DND-41 (cell line): ENCODE data around the gene MYCN.

Experiments used
- ATAC-seq: fragments of 200-7000 bp; cut with Tn5 transposase; 3 replicates; pipeline ENCODE4 v1.9.1; 2021; ENCODE audit warnings: low read depth; ENCODE audit not compliant: insufficient read depth
- DNase-seq: peaks from one replicate; pipeline ENCODE4 v3.0.0-alpha.2; 2020
- H2AFZ ChIP-seq: 2 replicates; pipeline ENCODE4 v1.6.0; 2012; ENCODE audit warnings: low read depth, low read length
- H3K27ac ChIP-seq: 2 replicates; pipeline ENCODE4 v1.5.1; 2012; ENCODE audit warnings: low read length, inconsistent platforms
- H3K27me3 ChIP-seq: fragments of 200-600 bp; sonication (generic); 2 replicates; pipeline ENCODE4 v1.6.0; 2012; ENCODE audit warnings: low read length, mild to moderate bottlenecking, inconsistent platforms; ENCODE audit not compliant: insufficient read depth, poor library complexity
- H3K36me3 ChIP-seq: 2 replicates; pipeline ENCODE4 v1.5.1; 2012; ENCODE audit warnings: low read length, inconsistent platforms; ENCODE audit not compliant: insufficient read depth
- H3K4me1 ChIP-seq: 2 replicates; pipeline ENCODE4 v1.5.1; 2012; ENCODE audit warnings: mild to moderate bottlenecking, low read length; ENCODE audit not compliant: insufficient read depth
- H3K4me2 ChIP-seq: 2 replicates; pipeline ENCODE4 v1.6.0; 2012; ENCODE audit warnings: mild to moderate bottlenecking, moderate library complexity, low read length, inconsistent platforms; ENCODE audit not compliant: insufficient read depth
- H3K4me3 ChIP-seq, 2 experiments: fragments of 200-600 bp in 1 of 2; shearing (Covaris generic) in 1 of 2; 2 replicates each; pipeline ENCODE4 v1.5.1; 2012 to 2016; ENCODE audit warnings: inconsistent platforms in 2 of 2, low read length in 2 of 2, mild to moderate bottlenecking in 2 of 2, low read depth in 1 of 2, moderate library complexity in 1 of 2
- H3K79me2 ChIP-seq: 2 replicates; pipeline ENCODE4 v1.6.0; 2012; ENCODE audit warnings: low read length, inconsistent platforms; ENCODE audit not compliant: insufficient read depth
- H3K9ac ChIP-seq: 2 replicates; pipeline ENCODE4 v1.6.0; 2012; ENCODE audit warnings: low read depth, mild to moderate bottlenecking, inconsistent platforms, low read length, moderate library complexity
- H3K9me3 ChIP-seq: 2 replicates; pipeline ENCODE4 v1.5.1; 2012; ENCODE audit warnings: low read length, moderate library complexity, mild to moderate bottlenecking, inconsistent platforms; ENCODE audit not compliant: insufficient read depth, severe bottlenecking
- H4K20me1 ChIP-seq: 2 replicates; pipeline ENCODE4 v1.6.0; 2012; ENCODE audit warnings: low read length; ENCODE audit not compliant: insufficient read depth
- EZH2 ChIP-seq: IDR thresholded peaks from 3 replicates; pipeline ENCODE4 v1.6.1; 2012; ENCODE audit warnings: borderline replicate concordance, low read depth, mild to moderate bottlenecking, moderate library complexity, low read length, inconsistent platforms; ENCODE audit not compliant: severe bottlenecking
- TF ChIP-seq, protein P1 (sequence below): IDR thresholded peaks from 2 replicates; pipeline ENCODE4 v1.5.1; 2012; ENCODE audit warnings: borderline replicate concordance, low read length, moderate library complexity, mild to moderate bottlenecking; ENCODE audit not compliant: poor library complexity, severe bottlenecking; ENCODE audit errors: extremely low read depth

The MYCN gene

DNA sequence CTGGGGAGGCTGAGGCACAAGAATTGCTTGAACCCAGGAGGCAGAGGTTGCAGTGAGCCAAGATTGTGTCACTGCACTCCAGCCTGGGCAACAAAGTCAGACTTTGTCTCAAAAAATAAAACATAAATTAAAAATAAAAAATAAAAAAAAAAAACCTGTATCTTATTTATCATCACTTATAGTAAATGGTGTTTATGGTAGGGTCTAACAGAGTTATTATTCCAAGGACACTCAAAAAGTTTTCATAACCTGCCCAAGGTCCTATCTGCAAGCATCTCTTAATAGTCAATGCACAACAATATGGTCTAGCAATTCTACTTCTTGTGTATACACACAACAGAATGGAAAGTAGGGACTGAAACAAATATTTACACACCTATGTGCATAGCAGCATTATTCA lies 47.3 kb upstream of the MYCN start:
- Histone ChIP-seq H2AFZ (no peak overlapping the region), H3K4me1 (no peaks in the 10 kb centered on the region), H3K4me3 (no peak overlapping the region), H3K4me2 (no peak overlapping the region), H3K79me2 (no peaks in the 10 kb centered on the region), H3K36me3 (no peaks in the 10 kb centered on the region), H3K27ac (no peak overlapping the region), H3K9me3 (peaks cover 9% of the 10 kb centered on the region), H4K20me1 (no peaks in the 10 kb centered on the region), H3K9ac (no peak overlapping the region), H3K27me3 (no peaks in the 10 kb centered on the region)
- DNase-seq, result no peak
- no peak for ATAC-seq
- TF ChIP-seq, protein P1, sequence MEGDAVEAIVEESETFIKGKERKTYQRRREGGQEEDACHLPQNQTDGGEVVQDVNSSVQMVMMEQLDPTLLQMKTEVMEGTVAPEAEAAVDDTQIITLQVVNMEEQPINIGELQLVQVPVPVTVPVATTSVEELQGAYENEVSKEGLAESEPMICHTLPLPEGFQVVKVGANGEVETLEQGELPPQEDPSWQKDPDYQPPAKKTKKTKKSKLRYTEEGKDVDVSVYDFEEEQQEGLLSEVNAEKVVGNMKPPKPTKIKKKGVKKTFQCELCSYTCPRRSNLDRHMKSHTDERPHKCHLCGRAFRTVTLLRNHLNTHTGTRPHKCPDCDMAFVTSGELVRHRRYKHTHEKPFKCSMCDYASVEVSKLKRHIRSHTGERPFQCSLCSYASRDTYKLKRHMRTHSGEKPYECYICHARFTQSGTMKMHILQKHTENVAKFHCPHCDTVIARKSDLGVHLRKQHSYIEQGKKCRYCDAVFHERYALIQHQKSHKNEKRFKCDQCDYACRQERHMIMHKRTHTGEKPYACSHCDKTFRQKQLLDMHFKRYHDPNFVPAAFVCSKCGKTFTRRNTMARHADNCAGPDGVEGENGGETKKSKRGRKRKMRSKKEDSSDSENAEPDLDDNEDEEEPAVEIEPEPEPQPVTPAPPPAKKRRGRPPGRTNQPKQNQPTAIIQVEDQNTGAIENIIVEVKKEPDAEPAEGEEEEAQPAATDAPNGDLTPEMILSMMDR, result no peak
- TF ChIP-seq EZH2, result no peak

DNA sequence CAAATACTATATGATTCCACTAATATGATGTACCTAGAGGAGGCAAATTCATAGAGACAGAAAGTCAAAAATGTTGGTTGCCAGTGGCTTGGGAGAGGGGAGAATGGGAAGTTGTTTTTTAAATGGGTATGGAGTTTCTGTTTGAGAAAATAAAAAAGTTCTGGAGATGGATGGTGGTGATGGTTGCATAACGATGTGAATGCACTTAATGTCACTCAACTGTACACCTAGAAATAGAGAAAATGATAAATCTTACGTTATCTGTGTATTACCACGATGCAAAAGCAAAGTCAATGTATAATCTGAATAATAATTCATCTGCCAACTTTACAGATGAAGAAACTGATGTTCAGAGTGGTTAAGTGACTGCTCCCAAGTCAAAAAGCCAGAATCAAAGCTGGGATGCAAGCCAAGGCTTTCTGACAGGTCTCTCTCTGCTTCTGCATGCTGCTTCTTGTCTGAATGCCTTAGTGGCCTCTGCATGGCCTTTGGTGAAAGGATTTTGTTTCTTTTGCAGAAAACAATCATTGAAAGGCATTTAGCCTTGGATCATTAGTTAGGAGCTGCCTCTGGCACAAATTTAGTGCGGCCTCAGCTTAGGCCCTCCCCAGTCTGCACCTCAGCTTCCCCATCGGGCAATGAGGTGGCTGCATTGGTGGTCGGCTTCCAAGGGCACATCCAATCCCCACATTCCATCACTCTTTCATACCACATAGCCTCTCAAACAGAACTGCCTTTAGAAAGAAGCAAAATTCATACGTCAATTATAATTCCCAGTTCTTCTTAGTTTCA lies 46.5 kb upstream of the MYCN start:
- no peaks in the 10 kb centered on the region for H3K79me2 ChIP-seq
- no peaks in the 10 kb centered on the region for H3K27me3 ChIP-seq
- H3K4me2 ChIP-seq, result no peak overlapping the region
- TF ChIP-seq, protein P1, result no peak
- TF ChIP-seq EZH2, result no peak
- H3K9me3 ChIP-seq, result peaks cover 12% of the 10 kb centered on the region
- H2AFZ ChIP-seq, result no peak overlapping the region
- H3K9ac ChIP-seq, result no peak overlapping the region
- ATAC-seq (no peak), DNase-seq (no peak)
- H3K36me3 ChIP-seq, result no peaks in the 10 kb centered on the region
- no peak overlapping the region for H3K27ac ChIP-seq
- H3K4me3 ChIP-seq, result no peak overlapping the region
- H4K20me1 ChIP-seq, result no peaks in the 10 kb centered on the region
- no peaks in the 10 kb centered on the region for H3K4me1 ChIP-seq

DNA sequence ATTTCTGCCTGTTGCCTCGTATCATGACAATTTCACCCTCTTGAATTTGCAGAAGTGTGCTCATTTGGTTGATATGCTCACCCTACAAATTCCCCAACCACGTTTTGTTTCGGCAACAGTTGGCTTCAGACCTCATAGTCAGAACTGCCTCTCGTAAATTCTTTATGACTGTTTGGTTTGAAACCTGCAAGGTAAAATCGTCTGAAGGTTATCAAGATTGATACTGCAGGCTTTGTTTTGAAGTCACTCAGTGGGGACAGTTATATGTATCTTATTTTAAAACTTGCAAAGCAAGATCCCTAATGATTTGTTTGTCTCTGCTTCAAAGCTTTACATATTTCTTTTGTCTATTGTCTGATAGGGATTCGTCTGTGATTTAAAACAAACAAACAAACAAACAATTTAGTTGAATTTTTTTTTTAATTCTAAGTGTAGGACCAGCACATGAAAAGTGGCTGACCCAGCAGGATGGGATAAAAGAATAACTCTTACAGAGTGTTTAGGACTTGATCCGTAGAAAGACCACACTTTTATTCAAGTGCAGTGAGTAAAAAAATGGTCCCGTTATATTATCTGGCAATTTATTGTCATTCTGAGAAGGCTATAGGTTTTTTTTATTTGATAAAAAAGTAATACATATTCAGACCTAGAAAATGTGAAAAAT lies 45.7 kb upstream of the MYCN start:
- no peak for ATAC-seq
- H3K4me3 ChIP-seq, result no peak overlapping the region
- no peak overlapping the region for H3K4me2 ChIP-seq
- peaks cover 12% of the 10 kb centered on the region for H3K9me3 ChIP-seq
- no peaks in the 10 kb centered on the region for H3K27me3 ChIP-seq
- DNase-seq, result no peak
- TF ChIP-seq, protein P1, result no peak
- TF ChIP-seq EZH2, result no peak
- H3K27ac ChIP-seq, result no peak overlapping the region
- H4K20me1 ChIP-seq, result no peaks in the 10 kb centered on the region
- H3K79me2 ChIP-seq, result no peaks in the 10 kb centered on the region
- no peaks in the 10 kb centered on the region for H3K4me1 ChIP-seq
- no peak overlapping the region for H2AFZ ChIP-seq
- H3K9ac ChIP-seq, result no peak overlapping the region
- H3K36me3 ChIP-seq, result no peaks in the 10 kb centered on the region
